HepG2 (cell line): ENCODE measurements around the gene C12orf43. TPM values are rescaled to one million over a fixed set of nuclear protein-coding genes. Genes with fewer than 3 reads are reported as not detected.

Experiments used
- ARID2 ChIP-seq: sonication (generic); formaldehyde crosslinking; IDR thresholded peaks from 2 replicates; pipeline ENCODE4 v1.8.1; 2022; ENCODE audit warnings: mild to moderate bottlenecking, missing genetic modification reagents, borderline replicate concordance
- CBX2 ChIP-seq, 2 experiments: fragments of 200-600 bp in 1 of 2; sonication (generic); formaldehyde crosslinking in 1 of 2; IDR thresholded peaks; 2 replicates each; pipeline versions ENCODE4 v1.7.0 to v1.8.1; 2018 to 2022; ENCODE audit warnings: low read depth in 2 of 2, low read length in 1 of 2, mild to moderate bottlenecking in 1 of 2, missing genetic modification reagents in 1 of 2
- CHD4 ChIP-seq: fragments of 200-600 bp; sonication (generic); IDR thresholded peaks from 2 replicates; pipeline ENCODE4 v1.7.0; 2017; ENCODE audit warnings: mild to moderate bottlenecking, low read length, borderline replicate concordance
- DNMT1 ChIP-seq: sonication (generic); formaldehyde crosslinking; IDR thresholded peaks from 2 replicates; pipeline ENCODE4 v1.5.1; 2020; ENCODE audit warnings: mild to moderate bottlenecking, missing genetic modification reagents
- ERF ChIP-seq: IDR thresholded peaks from 2 replicates; pipeline ENCODE4 v1.6.1; 2018; ENCODE audit warnings: missing biosample characterization, missing genetic modification reagents
- KDM4B ChIP-seq: sonication (generic); formaldehyde crosslinking; IDR thresholded peaks from 2 replicates; pipeline ENCODE4 v1.4.0; 2020; ENCODE audit warnings: missing genetic modification reagents
- KMT2B ChIP-seq: IDR thresholded peaks from 2 replicates; pipeline ENCODE4 v1.6.1; 2016; ENCODE audit warnings: missing genetic modification reagents, missing compliant biosample characterization
- NCOR1 ChIP-seq: fragments of 200-600 bp; sonication (generic); IDR thresholded peaks from 2 replicates; pipeline ENCODE4 v1.7.0; 2017; ENCODE audit warnings: antibody characterized with exemption, low read length, borderline replicate concordance
- PHF21A ChIP-seq: sonication (generic); formaldehyde crosslinking; IDR thresholded peaks from 2 replicates; pipeline ENCODE4 v1.5.0; 2020; ENCODE audit warnings: mild to moderate bottlenecking, missing genetic modification reagents
- RFX1 ChIP-seq: fragments of 450-650 bp; IDR thresholded peaks from 2 replicates; pipeline ENCODE4 v1.6.1; 2017
- RFX5 ChIP-seq: IDR thresholded peaks from 2 replicates; pipeline ENCODE4 v1.6.1; 2011; ENCODE audit warnings: low read depth, low read length, improper control_type of control experiment
- RFXAP ChIP-seq: sonication (generic); formaldehyde crosslinking; IDR thresholded peaks from 2 replicates; pipeline ENCODE4 v1.4.0; 2020; ENCODE audit warnings: missing genetic modification reagents, borderline replicate concordance
- TBX3 ChIP-seq: fragments of 450-650 bp; IDR thresholded peaks from 2 replicates; pipeline ENCODE4 v1.6.1; 2017; ENCODE audit warnings: antibody characterized with exemption, mild to moderate bottlenecking, inconsistent platforms, borderline replicate concordance
- TRIM24 ChIP-seq: sonication (generic); formaldehyde crosslinking; IDR thresholded peaks from 2 replicates; pipeline ENCODE4 v1.8.0; 2022; ENCODE audit warnings: mild to moderate bottlenecking, missing genetic modification reagents
- ZKSCAN1 ChIP-seq: fragments of 150-350 bp; IDR thresholded peaks from 2 replicates; pipeline ENCODE4 v1.6.1; 2014; ENCODE audit warnings: low read length
- ZNF33A ChIP-seq: sonication (generic); formaldehyde crosslinking; IDR thresholded peaks from 2 replicates; pipeline ENCODE4 v1.5.1; 2020; ENCODE audit warnings: missing genetic modification reagents, mild to moderate bottlenecking, moderate library complexity, borderline replicate concordance
- ZNF451 ChIP-seq: sonication (generic); formaldehyde crosslinking; IDR thresholded peaks from 2 replicates; pipeline ENCODE4 v1.5.0; 2020; ENCODE audit warnings: mild to moderate bottlenecking, missing genetic modification reagents
- ZNF782 ChIP-seq: sonication (generic); formaldehyde crosslinking; IDR thresholded peaks from 2 replicates; pipeline ENCODE4 v1.4.0; 2020; ENCODE audit warnings: missing genetic modification reagents, mild to moderate bottlenecking, borderline replicate concordance
- ZZZ3 ChIP-seq: sonication (generic); formaldehyde crosslinking; IDR thresholded peaks from 2 replicates; pipeline ENCODE4 v1.4.0; 2020; ENCODE audit warnings: missing genetic modification reagents, mild to moderate bottlenecking, borderline replicate concordance
- polyA plus RNA-seq, 8 experiments: library from polyadenylated mRNA; depleted of rRNA in 3 of 8; stranded (reverse) in 7 of 8; unstranded in 1 of 8; fragments of >200 nt; fragmentation: Illumina TruSeq in 4 of 8; extraction: Trizol in 4 of 8; gene quantifications; 2 replicates each; pipeline versions ENCODE4 v1.2.1 to v1.2.3, GENCODE V29; 2011 to 2016; ENCODE audit warnings: low read depth in 4 of 8, missing spikeins in 1 of 8, mixed read lengths in 1 of 8; ENCODE audit not compliant: insufficient read depth in 1 of 8
- total RNA-seq, 5 experiments: library from RNA; depleted of rRNA; stranded (reverse); fragments of >200 nt; fragmentation: Illumina TruSeq; extraction: Trizol; gene quantifications; 2 replicates each; pipeline ENCODE4 v1.2.3, GENCODE V29; 2016; ENCODE audit warnings: low read depth in 1 of 5
- TF ChIP-seq, protein P1 (sequence below): sonication (generic); formaldehyde crosslinking; IDR thresholded peaks from 2 replicates; pipeline ENCODE4 v1.5.0; 2020; ENCODE audit warnings: mild to moderate bottlenecking, missing genetic modification reagents, borderline replicate concordance
- TF ChIP-seq, protein P2 (sequence below): IDR thresholded peaks from 2 replicates; pipeline ENCODE4 v1.6.1; 2018; ENCODE audit warnings: missing genetic modification reagents
- TF ChIP-seq, protein P3 (sequence below): sonication (generic); formaldehyde crosslinking; IDR thresholded peaks from 2 replicates; pipeline ENCODE4 v1.4.0; 2020; ENCODE audit warnings: missing genetic modification reagents, borderline replicate concordance

C12orf43 gene
- total and polyA plus RNA-seq, 2 of the 13 experiments (the other 11 are each of a cell fraction or from before 2014, with no cell fraction given), result 7.9 to 11.1 TPM

DNA sequence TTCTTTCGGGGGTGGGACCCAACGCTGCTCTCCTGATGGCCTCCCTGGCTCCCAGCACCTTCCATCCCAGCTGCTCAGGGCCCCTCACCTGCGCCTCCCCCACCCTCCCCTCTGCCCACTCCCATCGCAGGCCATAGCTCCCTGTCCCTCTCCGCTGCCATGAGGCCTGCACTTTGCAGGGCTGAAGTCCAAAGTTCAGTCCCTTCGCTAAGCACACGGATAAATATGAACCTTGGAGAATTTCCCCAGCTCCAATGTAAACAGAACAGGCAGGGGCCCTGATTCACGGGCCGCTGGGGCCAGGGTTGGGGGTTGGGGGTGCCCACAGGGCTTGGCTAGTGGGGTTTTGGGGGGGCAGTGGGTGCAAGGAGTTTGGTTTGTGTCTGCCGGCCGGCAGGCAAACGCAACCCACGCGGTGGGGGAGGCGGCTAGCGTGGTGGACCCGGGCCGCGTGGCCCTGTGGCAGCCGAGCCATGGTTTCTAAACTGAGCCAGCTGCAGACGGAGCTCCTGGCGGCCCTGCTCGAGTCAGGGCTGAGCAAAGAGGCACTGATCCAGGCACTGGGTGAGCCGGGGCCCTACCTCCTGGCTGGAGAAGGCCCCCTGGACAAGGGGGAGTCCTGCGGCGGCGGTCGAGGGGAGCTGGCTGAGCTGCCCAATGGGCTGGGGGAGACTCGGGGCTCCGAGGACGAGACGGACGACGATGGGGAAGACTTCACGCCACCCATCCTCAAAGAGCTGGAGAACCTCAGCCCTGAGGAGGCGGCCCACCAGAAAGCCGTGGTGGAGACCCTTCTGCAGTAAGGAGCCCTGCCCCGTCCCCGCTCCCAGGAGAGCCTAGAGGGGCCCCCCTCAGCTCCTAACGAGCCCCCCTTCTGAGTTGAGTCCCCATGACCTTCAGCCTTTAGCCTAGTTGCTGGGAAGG lies 37.7 kb downstream of the C12orf43 start, which contains the start of gene HNF1A (continued):
- TF ChIP-seq ZNF451 (no peak), ARID2 (CRISPR knock-in tag) (no peak), DNMT1 (CRISPR knock-in tag) (peak; percentile 8; the same call in 1 of the 2 replicates), TRIM24 (CRISPR knock-in tag) (no peak), ZNF33A (no peak), RFX5 (0 out of 2 replicates have a peak, but pooled peaks have one; percentile 4), NCOR1 (peak; percentile 93), ERF (CRISPR knock-in tag) (peak; percentile 49; the same call in 1 of the 2 replicates), ZKSCAN1 (no peak), RFXAP (CRISPR knock-in tag) (no peak), KDM4B (CRISPR knock-in tag) (peak; percentile 20; the same call in 1 of the 2 replicates), KMT2B (CRISPR knock-in tag) (no peak; the same call in 1 of the 2 replicates), CBX2 (IDR thresholded peaks at IDR 0.05; ENCODE audit: low read depth, low read length) (no peak; the same call in 1 of the 2 replicates), CBX2 (CRISPR knock-in tag; IDR thresholded peaks at IDR 0.05; ENCODE audit: low read depth) (no peak), TBX3 (no peak), PHF21A (CRISPR knock-in tag) (peak; percentile 96), ZZZ3 (0 out of 2 replicates have a peak, but pooled peaks have one; percentile 23), ZNF782 (CRISPR knock-in tag) (0 out of 2 replicates have a peak, but pooled peaks have one; percentile 9), RFX1 (no peak), CHD4 (no peak)
- TF ChIP-seq, protein P1, sequence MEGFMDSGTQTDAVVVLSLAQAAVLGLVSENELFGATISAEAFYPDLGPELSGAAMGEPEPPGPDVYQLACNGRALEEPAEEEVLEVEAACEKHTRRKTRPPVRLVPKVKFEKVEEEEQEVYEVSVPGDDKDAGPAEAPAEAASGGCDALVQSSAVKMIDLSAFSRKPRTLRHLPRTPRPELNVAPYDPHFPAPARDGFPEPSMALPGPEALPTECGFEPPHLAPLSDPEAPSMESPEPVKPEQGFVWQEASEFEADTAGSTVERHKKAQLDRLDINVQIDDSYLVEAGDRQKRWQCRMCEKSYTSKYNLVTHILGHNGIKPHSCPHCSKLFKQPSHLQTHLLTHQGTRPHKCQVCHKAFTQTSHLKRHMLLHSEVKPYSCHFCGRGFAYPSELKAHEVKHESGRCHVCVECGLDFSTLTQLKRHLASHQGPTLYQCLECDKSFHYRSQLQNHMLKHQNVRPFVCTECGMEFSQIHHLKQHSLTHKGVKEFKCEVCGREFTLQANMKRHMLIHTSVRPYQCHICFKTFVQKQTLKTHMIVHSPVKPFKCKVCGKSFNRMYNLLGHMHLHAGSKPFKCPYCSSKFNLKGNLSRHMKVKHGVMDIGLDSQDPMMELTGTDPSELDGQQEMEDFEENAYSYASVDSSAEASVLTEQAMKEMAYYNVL (CRISPR knock-in tag), result peak; percentile 93
- TF ChIP-seq, protein P2, sequence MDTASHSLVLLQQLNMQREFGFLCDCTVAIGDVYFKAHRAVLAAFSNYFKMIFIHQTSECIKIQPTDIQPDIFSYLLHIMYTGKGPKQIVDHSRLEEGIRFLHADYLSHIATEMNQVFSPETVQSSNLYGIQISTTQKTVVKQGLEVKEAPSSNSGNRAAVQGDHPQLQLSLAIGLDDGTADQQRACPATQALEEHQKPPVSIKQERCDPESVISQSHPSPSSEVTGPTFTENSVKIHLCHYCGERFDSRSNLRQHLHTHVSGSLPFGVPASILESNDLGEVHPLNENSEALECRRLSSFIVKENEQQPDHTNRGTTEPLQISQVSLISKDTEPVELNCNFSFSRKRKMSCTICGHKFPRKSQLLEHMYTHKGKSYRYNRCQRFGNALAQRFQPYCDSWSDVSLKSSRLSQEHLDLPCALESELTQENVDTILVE, result 0 out of 2 replicates have a peak, but pooled peaks have one; percentile 45
- TF ChIP-seq, protein P3, sequence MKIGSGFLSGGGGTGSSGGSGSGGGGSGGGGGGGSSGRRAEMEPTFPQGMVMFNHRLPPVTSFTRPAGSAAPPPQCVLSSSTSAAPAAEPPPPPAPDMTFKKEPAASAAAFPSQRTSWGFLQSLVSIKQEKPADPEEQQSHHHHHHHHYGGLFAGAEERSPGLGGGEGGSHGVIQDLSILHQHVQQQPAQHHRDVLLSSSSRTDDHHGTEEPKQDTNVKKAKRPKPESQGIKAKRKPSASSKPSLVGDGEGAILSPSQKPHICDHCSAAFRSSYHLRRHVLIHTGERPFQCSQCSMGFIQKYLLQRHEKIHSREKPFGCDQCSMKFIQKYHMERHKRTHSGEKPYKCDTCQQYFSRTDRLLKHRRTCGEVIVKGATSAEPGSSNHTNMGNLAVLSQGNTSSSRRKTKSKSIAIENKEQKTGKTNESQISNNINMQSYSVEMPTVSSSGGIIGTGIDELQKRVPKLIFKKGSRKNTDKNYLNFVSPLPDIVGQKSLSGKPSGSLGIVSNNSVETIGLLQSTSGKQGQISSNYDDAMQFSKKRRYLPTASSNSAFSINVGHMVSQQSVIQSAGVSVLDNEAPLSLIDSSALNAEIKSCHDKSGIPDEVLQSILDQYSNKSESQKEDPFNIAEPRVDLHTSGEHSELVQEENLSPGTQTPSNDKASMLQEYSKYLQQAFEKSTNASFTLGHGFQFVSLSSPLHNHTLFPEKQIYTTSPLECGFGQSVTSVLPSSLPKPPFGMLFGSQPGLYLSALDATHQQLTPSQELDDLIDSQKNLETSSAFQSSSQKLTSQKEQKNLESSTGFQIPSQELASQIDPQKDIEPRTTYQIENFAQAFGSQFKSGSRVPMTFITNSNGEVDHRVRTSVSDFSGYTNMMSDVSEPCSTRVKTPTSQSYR (CRISPR knock-in tag), result peak; percentile 90
